ENCODE data around the gene ELFN1. TPM values are rescaled to one million over a fixed set of nuclear protein-coding genes. Genes with fewer than 3 reads are reported as not detected.

Gene ELFN1
- total RNA-seq (3.8 TPM), polyA plus RNA-seq (ENCODE audit: insufficient read depth, low read depth, low replicate concordance) (3.5 TPM)
- long read RNA-seq, donor 1 = 0 reads
- long read RNA-seq, donor 2, partial matches to known transcripts = 0 of 1 reads
- long read RNA-seq, donor 2, other reads (novel, unspliced or antisense) = 0 of 1 reads
- long read RNA-seq, donor 3, partial matches to known transcripts = 0 of 2 reads
- long read RNA-seq, donor 3, other reads (novel, unspliced or antisense) = 0 of 2 reads
- long read RNA-seq, donor 4 = 0 reads
- long read RNA-seq, donor 5 = 0 reads
- long read RNA-seq, donor 6 = 0 reads
- long read RNA-seq, donor 7 = 0 reads
- long read RNA-seq, donor 8 = 0 reads
- long read RNA-seq, donor 9, partial matches to known transcripts = 5 of 7 reads
- long read RNA-seq, donor 9, other reads (novel, unspliced or antisense) = 0 of 7 reads
- long read RNA-seq, donor 10, partial matches to known transcripts = 0 of 3 reads
- long read RNA-seq, donor 10, other reads (novel, unspliced or antisense) = 0 of 3 reads

GRCh38 chr7:1669954-1670893 is at the start of gene ELFN1:
Gene ELFN1, plus strand, starts transcription at chr7:1670277. Its CDS starts 74,320 bp downstream, at chr7:1744597.
- DNase-seq (peak; percentile 78 to 94 (median 90)), FAIRE-seq (no peak)
- no peak within 1 kb of the TSS for H3K4me3 ChIP-seq (ENCODE audit: low read length in 3 of 3)
- H3K9ac ChIP-seq (ENCODE audit: low read length in 3 of 3) = no peak within 1 kb of the TSS
- H3K9me3 ChIP-seq (ENCODE audit: control insufficient read depth in 2 of 3, insufficient read depth in 1 of 3, low read length in 3 of 3) = no peaks in the 10 kb centered on the region
- no peak within 1 kb of the TSS for H3K27ac ChIP-seq (ENCODE audit: low read depth in 2 of 2, low read length in 2 of 2)
- no peaks in the 10 kb centered on the region for H3K27me3 ChIP-seq (ENCODE audit: control insufficient read depth, insufficient read depth, low read length)
- intact Hi-C loops (cut with DNase I) = no loop called here
- no peaks in the 10 kb centered on the region for H3K36me3 ChIP-seq (ENCODE audit: control insufficient read depth in 2 of 3, insufficient read depth in 3 of 3, low read length in 3 of 3)
- no peak for TF ChIP-seq CTCF (IDR thresholded peaks at IDR 0.05; ENCODE audit: borderline replicate concordance, extremely low read depth, insufficient read depth)
- H3K4me1 ChIP-seq (ENCODE audit: control insufficient read depth in 2 of 3, insufficient read depth in 2 of 3, low read depth in 1 of 3, low read length in 3 of 3) = peaks cover 0 to 6% (median 0%) of the 10 kb centered on the region in 3 donors

- no peak overlapping the region for H3K27ac ChIP-seq (ENCODE audit: low read depth in 2 of 2, low read length in 2 of 2)
- DNase-seq (peak in 2 of 5 donors; percentile 29 to 64), FAIRE-seq (no peak)
- H3K9ac ChIP-seq (ENCODE audit: low read length in 3 of 3) = no peak overlapping the region
- H3K9me3 ChIP-seq (ENCODE audit: control insufficient read depth in 2 of 3, insufficient read depth in 1 of 3, low read length in 3 of 3) = peaks cover 0 to 3% (median 0%) of the 10 kb centered on the region in 3 donors
- intact Hi-C loops (cut with DNase I) = no loop called here
- H3K36me3 ChIP-seq (ENCODE audit: control insufficient read depth in 2 of 3, insufficient read depth in 3 of 3, low read length in 3 of 3) = no peaks in the 10 kb centered on the region
- H3K4me3 ChIP-seq (ENCODE audit: low read length in 3 of 3) = no peak overlapping the region
- H3K4me1 ChIP-seq (ENCODE audit: control insufficient read depth in 2 of 3, insufficient read depth in 2 of 3, low read depth in 1 of 3, low read length in 3 of 3) = no peaks in the 10 kb centered on the region
- no peak for TF ChIP-seq CTCF (IDR thresholded peaks at IDR 0.05; ENCODE audit: borderline replicate concordance, extremely low read depth, insufficient read depth)
- H3K27me3 ChIP-seq (ENCODE audit: control insufficient read depth, insufficient read depth, low read length) = no peaks in the 10 kb centered on the region
Observed at GRCh38 chr7:1620835-1621234, 49.2 kb upstream of the ELFN1 start.

GRCh38 chr7:1621718-1622117 is 48.4 kb upstream of the ELFN1 start:
- no peaks in the 10 kb centered on the region for H3K36me3 ChIP-seq (ENCODE audit: control insufficient read depth in 2 of 3, insufficient read depth in 3 of 3, low read length in 3 of 3)
- H3K27me3 ChIP-seq (ENCODE audit: control insufficient read depth, insufficient read depth, low read length) = no peaks in the 10 kb centered on the region
- peak in 2 of 5 donors; percentile 35 to 44 for DNase-seq
- H3K27ac ChIP-seq (ENCODE audit: low read depth in 2 of 2, low read length in 2 of 2) = no peak overlapping the region
- no peak overlapping the region for H3K4me3 ChIP-seq (ENCODE audit: low read length in 3 of 3)
- H3K9ac ChIP-seq (ENCODE audit: low read length in 3 of 3) = no peak overlapping the region
- peaks cover 0 to 1% (median 0%) of the 10 kb centered on the region in 3 donors for H3K9me3 ChIP-seq (ENCODE audit: control insufficient read depth in 2 of 3, insufficient read depth in 1 of 3, low read length in 3 of 3)
- no peak for TF ChIP-seq CTCF (IDR thresholded peaks at IDR 0.05; ENCODE audit: borderline replicate concordance, extremely low read depth, insufficient read depth)
- H3K4me1 ChIP-seq (ENCODE audit: control insufficient read depth in 2 of 3, insufficient read depth in 2 of 3, low read depth in 1 of 3, low read length in 3 of 3) = no peaks in the 10 kb centered on the region
- no peak for FAIRE-seq
- intact Hi-C loops (cut with DNase I) = no loop called here

All from kidney (tissue), 22 donors.